Pons (tissue), 1 donor: ENCODE results near the gene GPC6.
A peak's percentile ranks its signal among the peaks of the same experiment; 100 is the strongest.

Experiments
- DNase-seq: peaks from one replicate; pipeline ENCODE4 v3.0.0-alpha.2; 2016; ENCODE audit warnings: low spot score

Gene GPC6

DNA sequence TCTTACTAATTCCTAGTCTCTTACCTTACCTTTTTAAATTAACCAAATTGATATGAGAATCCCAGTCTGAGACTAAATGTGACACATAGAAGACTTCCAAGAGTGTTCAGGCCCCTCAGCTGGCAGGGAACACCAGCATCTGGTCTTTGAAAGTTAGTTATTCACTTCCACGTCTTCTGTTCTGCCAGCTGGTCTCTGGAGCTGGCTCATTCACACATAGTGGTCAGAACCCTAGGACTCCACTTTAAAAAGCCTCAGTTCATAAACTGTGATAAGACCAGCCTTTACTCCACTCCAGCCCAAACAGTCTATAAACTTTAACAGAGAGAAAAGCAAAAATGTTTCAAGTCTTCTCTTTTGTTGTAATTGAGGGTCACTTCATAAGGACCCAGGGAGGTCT is 989.9 kb downstream of the GPC6 start:
- no peak for DNase-seq

DNA sequence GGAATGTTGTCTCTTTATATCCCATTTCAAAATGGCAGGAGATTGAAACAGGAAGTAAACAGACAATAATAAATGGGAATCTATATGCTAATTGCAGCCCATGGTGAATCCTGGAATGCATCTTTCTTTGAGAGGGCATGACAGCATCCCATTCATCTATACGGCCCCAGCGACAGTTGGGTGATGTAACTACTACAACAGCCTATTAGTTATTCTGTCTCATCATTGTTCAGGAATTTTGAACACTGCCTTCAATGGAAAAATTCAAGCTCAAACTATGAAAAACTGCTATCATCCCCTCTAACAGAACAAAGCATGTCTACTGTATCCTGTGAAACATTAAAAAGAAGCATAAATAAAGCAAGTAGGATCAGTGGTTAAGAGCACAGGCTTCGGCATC is 990.8 kb downstream of the GPC6 start:
- DNase-seq = no peak

DNA sequence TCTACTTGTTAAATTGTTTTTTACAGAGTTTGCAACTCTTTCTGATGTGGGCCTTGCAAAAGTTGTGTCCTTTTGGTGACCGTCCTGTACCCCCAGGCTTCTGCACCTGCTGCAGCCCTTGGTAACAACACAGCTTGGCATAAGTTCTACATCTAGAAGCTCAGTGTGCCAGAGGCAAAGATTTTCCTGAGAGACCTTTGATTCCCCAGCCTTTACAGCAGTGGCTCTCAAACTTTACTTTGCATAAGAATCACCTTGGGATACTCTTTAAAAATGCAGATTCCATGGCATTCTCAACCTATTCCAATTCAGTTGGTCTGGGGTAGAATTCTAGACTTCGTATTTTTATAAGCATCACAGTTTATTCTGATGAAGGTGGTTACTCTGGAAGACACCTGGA is 991.9 kb downstream of the GPC6 start:
- no peak for DNase-seq

DNA sequence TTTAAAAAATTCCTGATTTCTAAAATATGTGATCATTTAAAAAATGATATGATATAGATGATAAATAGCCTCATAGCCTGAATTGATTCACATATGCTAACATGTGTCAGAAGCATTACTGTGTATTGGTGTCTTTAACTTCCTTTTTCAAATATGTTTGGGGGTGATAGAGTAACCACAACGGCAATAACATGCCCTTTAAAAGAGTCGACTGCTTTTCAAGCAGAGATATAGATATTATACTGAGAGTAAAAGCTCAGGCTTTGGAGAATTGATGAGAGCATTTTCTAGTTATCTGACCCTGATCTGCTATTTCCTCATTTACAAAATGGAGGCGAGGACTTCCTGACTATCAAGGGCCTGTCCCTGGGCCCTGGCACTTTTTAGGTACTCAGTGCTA is 992.3 kb downstream of the GPC6 start:
- no peak for DNase-seq

DNA sequence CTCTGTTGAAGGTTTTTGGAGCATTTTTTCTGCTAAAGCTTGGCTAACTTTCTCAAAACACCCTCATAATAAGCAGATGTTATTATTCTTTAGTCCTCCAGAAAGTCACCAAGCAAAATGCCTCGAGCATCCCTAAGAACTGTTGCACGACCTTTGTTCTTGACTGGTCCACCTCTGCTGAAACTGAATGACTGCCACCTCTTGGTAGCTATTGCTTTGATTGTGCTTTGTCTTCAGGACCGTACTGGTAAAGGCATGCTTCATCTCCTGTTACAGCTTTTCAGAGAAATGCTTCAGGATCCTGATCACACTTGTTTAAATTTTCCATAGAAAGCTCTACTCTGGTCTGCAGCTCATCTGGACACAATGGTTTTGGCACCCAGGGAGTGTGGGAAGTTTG is 998.1 kb downstream of the GPC6 start:
- DNase-seq = no peak

DNA sequence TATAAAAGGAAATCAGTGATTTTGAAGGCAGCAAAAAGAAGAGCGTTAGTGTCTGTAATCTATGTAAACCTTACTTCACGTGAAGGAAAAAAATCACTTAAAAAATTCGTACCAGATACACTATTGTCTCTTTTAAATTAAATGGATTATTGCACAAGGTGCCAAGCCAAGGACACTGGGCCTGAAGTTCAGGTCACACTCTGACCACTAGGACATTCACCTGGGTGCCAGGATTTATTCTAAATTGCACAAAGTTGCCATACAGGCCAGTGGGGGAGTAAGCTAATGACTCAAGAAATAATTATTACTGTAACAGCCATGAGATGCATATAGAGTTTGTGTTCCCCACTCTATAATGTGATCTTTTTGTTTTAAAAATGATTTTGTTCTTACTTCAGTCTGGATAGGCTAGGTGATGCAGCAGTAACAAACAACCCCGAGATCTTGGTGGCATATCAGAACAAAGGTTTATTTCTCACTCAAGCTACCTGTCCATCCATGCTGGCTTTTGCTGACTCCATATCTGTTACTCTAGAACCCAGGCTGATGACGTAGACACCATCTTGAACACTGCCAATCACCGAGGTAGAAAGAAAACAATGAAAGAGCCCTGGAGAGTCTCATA is 1000.8 kb downstream of the GPC6 start:
- DNase-seq = no peak

DNA sequence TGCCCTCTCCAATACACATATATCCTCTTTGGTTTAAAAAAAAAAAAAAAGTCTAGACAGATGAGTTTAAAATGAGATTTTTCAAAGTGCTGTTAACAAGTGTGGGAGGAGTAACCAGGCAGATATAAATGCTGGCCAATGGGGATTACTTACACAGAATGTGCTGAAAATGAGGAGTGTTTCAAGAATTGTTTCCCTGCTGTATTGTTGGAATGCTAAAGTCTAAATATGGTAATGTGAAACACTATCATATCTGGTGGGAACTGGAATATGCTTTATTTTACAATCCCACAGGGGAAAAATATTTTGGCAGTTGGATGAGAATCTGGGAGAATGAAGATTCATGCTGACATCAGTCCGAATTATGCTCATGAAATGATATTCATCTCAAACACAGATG is 1002.2 kb downstream of the GPC6 start:
- no peak for DNase-seq

DNA sequence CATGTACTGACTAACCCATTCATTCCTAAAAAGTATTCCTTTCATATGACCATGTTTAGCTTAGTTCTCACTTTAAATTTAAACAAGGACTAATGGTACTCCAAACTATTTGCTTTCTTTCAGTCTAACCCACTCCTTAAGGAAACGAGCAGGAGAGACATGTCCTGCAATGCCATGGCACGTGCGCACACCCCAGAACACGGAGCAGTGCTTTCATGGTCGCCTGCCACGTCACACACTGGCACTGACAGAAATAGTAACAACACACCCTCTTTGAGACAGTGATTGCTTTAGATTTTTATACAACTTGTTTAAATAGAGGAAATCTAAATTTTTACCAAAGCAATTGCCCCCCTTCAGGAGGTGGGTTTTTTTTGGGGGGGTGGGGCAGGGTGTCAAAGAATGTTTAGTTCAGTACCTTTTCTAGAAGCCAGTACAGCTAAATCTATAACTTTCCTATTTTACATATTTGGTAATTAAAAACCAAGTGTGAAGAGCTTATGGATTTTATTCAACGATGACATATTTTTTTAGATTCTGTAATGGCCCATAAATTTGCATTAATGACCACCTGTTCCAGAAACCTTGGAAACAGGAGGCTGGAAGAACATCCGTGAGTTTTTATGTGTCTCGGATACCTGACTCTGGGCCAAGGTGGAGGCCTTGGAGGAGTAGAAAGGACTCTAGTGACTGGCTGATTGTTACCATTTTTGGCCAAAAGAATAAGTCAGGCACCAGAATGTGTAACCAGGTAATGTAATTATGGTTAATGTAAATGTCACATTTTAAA is 1005.7 kb downstream of the GPC6 start:
- no peak for DNase-seq

DNA sequence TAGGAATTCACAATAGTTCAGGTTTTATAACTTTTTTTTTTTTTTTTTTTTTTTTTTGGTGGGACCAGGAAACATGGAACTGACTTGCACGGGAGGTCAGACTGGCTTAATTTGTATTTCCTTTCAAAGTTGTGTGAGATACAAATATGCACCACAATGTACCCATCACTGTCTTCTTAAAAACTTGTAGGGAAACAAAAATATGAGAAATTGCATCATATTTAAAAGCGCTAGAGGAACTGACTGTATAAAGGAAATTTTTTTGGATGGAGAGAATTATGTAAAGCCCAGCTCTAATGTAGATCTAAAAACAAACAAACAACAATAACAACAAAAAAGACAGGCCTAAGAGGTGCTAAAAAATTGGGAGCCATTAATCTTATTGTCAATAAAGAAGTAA is 1006.3 kb downstream of the GPC6 start:
- DNase-seq = no peak

DNA sequence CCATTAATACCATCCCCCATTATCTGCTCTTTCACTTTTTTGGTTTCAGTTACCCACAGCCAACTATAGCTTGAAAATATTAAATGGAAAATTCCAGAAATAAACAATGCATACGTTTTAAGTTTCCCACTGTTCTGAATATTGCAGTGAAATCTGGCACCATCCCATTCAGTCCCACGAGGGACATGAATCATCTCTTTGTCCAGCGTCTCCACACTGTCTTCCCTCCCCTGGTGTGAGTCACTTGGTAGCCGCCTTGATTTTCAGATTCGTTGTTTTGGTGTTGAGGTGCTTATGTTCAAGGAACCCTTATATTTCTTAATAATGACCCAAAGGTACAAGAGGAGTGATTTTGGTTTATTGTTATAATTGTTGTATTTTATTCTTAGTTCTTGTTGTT is 1006.8 kb downstream of the GPC6 start:
- DNase-seq = peak; percentile 86

DNA sequence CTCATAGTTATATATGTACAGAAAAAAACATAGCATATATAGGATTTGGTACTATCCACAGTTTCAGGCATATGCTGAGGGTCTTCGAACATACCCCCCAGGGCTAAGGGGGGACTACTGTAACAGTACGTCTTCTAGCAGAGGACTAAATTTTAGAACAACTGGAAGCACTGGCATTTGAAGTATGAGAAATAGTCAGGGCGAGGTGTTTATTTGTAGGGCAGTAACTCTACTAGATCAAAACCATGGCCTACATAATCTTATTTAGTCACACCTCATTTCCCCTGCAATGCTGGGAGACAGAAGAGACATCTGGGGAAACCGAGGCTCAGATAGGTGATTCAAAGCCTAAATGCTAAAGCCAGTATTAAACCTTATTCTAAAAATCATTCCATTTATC is 1007.2 kb downstream of the GPC6 start:
- no peak for DNase-seq

DNA sequence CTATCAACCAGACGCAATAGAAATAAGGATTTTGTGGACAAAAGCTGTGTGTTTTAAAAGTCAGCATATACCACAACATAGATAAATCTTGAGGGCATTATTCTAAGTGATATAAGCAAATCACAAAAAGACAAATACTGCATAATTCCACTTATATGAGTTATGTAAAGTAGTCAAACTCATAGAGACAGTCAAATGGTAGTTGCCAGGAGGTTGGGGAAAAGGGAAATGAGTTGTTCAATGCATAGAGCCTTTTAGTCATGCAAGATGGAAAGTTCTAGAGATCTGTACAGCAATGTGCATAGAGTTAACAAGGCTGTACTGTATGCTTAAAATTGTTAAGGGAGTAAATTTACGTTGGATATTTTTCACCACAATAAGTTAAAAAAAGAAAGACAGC is 1008.1 kb downstream of the GPC6 start:
- no peak for DNase-seq

DNA sequence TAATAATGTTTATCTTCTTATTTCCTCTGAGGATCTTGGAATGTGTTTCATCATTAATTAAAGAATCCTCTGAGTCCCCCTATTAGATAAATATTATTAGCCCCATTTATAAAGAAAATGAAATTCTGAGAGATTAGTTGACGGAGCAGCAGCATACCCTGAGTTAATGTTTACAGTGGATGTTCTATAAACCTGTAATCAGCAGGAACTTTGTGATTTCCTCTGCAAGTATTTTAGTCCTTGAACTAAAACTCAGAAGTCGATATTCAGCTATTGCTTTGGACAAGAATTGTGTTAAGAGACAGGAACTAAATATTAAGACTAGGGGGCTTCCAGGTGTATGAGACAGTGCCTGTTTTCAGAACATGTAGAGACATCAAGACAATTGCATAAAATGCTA is 1009.5 kb downstream of the GPC6 start:
- DNase-seq = no peak

DNA sequence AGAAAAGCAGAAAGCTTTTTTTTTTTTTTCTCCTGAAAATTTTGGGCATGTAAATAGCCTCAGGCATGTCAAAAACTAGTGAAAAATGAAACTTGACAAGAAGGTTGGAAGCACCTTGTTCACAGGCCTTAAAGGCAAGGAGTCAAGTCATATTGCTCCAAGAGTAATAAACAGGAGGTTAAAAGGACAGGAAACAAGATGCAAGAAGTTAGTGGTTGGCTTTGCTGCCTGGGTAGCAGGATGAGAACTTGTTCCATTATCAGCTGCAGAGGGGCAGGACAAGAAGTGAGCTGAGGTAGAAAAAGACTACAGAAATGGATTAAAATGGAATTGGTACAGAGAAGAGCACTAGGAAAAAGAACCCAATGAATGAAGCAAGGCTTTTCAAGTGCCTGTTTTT is 1010.3 kb downstream of the GPC6 start:
- no peak for DNase-seq

DNA sequence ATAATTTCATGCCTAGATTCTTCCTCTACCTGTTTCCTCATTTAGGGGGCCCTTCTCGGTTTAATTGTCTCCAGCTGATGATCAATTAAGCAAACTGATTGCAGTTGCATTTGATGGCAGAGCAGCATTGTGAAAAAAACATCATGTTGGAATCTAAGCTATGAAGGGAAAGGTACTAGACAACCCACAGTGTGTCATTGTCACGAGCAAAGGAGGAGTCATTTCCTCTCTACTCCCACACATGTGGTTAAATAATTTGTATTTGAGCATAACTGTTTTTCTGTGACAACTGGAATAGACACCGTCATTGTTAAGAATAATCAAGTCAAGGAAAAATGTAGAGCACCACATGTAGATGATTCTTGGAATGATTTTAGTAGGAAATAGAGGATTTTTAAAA is 1012.5 kb downstream of the GPC6 start:
- DNase-seq = no peak

DNA sequence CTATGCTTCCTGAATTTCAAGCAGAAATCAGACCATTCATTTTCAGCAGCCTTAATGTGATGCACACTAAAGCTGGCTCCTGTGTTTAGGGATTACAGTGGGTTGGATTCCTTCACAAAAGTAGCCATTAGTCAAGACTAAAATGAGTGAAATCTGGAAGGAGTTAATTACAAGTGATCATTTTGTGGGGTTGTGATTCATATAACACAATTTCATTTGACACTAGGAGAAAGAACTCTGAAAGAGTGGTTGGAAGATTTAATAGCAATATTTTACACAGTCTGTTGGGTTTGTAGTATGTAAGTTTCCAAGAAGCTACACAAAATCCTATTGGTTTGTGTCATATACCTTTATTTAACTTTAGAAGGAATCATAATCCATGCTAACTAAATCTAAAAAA is 1015.9 kb downstream of the GPC6 start:
- no peak for DNase-seq

DNA sequence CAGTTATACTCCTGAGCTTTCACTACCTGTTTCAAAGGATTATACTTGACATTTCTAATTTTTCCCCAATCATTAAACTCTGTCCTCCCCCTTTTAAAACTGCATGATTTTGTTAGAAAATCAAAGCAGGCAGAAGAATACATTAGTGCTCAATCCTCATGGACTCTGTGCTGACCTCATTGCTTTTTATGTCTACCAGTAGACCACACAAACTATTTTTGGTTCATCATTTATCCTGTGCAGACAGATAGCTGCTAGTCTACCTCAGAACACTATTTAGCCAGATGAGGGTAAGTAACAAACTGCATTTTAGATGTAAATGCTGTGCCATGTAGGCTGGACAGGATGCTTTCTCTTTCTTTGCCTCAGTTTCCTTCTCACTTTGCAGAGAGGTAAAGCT is 1016.9 kb downstream of the GPC6 start:
- no peak for DNase-seq

DNA sequence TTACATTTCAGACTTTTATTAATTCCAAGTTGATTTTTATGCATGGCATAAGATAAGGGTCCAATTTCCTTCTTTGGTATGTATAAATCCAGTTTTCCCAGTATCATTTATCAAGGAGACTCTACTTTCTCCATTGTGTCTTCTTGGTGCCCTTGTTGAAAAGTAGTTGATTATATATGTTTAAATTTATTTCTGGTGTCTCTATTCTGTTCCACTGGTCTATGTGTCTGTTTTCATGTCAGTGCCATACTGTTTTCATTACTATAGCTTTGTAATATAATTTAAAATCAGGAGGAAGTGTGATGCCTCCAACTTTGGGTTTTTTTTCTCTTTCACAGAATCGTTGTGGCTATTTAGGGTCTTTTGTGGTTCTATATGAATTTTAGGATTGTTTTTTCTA is 1019.9 kb downstream of the GPC6 start:
- DNase-seq = no peak

DNA sequence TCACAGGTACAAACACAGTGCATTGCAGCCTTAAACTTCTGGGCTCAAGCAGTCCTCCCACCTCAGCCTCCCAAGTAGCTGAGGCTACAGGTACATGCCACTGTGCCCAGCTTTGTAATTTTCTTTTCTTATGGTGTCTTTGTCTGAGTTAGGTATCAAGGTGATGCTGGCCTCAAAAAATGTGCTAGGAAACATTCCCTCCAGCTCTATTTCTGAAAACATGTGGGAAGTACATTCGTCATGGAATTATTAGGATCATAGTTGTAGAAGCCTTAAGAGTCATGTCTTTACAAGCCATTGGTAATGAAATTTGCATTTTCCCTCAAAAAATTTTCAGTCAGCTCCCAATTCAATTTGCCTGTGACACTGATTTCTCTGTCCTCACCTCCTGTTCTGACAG is 1021.3 kb downstream of the GPC6 start:
- no peak for DNase-seq

DNA sequence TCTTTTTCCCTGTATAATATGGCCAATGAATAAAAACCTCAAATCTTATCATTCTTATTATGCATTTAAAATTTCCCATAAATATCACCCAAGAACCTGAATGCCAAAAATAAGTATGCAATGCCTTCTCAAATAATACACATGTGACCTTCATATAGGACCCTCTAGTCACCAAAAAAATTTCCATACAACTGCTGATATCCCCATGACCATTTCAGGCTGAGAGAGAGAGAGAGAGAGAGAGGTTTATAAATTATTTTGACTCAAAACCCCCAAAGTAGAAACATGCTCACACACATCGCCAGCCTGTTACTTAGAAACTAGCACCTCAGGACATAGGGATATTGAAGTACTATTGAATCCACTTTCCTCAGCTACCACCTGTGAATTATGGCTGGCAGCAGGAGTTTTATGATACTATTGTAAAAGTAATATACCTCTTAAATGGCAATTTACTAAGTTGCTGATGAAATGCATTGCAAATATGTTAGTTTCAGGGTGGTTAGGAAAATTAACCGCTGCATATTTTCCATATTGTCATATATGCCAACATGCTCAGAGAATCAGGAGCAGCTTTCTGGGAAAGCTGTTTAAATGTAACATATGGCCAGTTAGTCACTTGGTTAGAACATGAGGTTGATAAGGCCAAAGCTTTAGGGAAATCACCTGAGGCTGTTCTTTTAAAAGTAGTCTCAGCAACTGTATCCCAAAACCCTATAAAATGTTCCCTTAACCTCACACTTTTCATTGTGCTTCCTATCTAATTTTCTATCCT is 1022.0 kb downstream of the GPC6 start:
- DNase-seq = no peak

DNA sequence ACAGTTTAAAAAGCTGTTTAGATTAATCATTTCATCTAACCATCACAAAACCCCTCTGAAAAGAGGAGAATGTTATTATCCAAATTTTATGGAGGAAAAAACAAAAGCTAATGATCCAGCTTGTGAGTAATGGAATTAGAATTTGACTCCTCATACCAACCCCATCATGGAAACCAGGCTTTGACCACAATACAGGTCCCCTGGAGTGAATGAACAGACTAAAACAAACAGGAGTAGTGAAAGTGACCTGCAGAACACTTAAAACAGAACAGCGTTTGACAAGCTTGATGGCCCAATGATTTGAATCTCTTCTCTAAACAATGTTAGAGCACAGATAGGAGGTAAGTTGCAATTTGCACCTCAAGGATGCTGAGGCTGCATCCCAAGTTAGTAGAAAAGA is 1022.9 kb downstream of the GPC6 start:
- no peak for DNase-seq

DNA sequence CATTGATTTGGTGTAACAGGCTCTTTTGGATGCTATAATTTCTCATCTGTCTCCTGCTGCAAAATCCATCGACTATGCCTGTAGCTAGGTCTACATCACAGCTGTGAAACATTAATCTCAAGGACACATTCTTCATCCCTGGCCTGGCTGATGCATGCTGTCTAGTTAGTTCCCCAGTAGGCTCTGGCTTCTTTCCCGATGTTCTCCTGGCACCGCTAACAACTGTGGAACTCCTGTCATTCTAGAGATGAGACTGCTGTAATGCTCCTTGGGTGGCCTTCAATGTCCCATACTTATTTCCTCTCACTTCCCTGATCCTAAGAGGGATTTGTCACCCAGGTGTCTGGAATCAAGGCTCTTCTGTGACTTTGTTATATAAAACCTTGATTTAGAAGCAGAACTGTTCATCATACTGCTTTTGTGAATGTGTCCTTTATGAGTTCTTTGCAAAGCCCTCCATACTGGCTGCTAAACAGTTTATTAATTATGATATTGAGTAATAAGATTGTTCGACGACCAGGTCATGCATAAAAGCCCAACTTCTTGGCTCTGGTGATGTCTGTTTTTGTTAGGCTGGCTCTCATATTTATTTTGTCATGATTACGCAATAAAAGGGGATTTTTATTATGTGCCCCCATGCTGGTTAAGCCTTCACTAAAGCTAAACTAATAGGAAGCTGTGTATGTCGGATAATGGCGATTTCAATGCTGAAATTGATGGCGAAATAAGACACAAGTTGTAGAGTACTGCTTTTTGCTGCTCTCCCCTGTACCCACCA is 1025.4 kb downstream of the GPC6 start:
- peak; percentile 16 for DNase-seq

DNA sequence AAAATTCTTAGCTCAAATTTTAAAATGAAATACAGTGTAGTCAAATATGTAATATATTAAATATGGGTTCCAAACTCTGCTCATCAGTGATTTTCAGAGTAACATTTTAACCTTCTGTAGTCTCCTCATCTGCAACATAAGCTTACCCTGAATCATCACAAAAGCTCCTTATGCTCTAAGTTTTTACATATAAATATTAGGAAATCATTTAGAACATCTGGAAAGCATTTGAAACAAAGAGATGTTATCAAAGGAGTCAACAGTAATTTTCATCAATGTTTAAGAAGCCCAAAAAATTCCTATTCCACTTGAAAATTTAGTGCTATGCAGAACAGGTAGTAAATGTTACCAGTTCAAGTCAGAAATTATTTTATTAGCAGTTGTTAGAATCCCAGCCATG is 1028.1 kb downstream of the GPC6 start:
- DNase-seq = no peak
